Midbrain (tissue), 1 donor: ENCODE data around the gene CFAP54.
A peak's percentile ranks its signal among the peaks of the same experiment; 100 is the strongest.

Experiments used
- DNase-seq: peaks from one replicate; lab custom pipeline; 2025; lab: John Stamatoyannopoulos, UW

Gene CFAP54

DNA sequence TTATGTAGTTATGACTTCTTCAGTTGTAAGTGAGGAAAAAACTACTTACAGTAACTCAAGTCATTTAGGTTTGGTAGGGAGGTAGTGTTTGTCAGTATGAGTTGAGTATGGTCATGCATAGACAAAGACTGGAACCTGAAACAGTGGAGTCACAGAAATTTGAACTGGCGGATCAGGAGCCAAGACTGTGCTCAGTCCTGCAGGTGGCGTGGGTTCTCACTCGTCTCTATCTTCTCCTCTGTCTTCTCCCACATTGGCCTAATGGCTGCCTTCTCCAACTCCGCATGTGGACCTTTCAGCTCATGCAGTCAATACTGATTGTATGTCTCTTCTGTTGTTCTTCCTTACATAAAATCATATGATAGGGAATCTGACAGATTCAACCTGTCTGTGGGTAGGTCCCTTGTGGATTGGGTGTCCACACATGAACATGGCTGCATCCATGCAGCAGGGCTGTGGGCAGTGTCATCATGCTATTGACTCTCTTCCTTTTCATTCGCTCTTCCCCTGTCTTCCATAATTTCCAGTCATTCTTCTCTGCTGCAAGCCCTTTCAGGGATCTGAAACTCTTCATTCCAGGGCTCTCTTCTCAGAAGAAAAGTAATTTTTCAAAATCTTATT is 338.9 kb downstream of the CFAP54 start:
- no peak for DNase-seq

DNA sequence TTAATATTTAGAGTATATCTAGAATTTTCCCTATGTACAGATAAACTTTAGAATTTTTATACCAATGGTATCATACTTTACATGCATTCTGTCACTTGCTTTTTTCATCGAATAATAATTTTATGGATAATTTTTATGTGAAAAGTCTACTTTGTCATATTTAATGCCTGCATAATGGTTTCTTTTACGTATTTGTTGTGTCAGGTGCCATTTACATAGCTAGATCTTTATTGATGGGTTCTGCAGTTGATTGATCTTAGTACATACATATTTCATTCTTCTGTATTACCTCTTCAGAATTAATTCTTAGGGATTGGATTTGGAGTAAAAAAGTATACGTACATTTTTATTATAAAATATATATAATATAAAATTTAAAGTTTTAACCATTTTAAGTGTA is 340.0 kb downstream of the CFAP54 start:
- no peak for DNase-seq

DNA sequence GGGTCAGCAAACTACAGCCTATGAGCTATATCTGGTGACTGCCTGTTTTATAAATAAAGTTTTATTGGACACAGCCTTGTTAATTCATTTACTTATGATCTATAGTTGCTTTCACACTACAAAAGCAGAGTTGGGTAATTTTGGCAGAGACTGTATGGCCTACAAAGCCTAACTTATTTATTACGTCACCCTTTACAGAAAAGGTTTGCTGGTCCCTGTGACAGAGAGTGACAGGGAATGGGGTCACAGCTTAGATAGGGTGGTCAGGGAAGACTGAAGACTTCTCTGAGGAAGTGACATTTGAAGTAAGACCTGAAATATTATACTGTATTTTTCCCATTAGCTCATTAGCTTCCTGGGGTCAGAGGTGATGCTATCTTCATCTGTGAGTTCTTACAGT is 342.0 kb downstream of the CFAP54 start:
- DNase-seq = no peak

DNA sequence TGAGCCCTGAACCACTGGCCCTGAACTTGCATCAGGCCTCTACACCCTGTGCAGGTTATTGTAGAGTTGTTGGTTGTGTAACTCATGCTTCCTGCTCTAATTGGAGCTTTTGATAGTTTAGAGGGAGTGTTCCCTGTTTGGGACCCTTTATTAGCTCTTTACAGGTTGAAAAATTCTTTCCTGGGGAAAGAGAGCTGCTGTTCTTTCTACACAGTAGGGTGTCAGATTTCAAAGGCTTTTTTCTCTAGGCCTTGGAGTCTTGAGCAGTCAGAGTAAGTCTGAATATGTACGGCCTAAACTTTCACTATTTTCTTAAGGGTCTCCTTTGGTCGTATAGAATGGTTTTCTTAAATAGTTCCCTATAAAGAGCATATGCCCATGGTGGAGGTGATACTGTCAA is 356.9 kb downstream of the CFAP54 start:
- no peak for DNase-seq

DNA sequence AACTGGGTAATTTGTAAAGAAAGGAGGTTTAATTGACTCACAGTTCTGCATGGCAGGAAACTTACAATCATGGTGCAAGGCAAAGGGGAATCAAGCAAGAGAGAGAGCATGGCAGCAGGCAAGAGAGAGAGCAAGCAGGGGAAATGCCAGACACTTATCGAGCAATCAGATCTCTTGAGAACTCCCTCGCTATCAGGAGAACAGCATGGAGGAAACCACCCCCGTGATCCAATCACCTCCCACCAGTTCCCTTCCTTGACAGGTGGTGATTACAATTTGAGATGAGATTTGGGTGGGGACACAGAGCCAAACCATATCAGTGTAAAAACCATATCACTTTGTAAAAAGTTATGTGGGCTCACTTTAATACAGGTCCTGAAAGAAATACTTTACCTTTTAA is 361.3 kb downstream of the CFAP54 start:
- DNase-seq = no peak

DNA sequence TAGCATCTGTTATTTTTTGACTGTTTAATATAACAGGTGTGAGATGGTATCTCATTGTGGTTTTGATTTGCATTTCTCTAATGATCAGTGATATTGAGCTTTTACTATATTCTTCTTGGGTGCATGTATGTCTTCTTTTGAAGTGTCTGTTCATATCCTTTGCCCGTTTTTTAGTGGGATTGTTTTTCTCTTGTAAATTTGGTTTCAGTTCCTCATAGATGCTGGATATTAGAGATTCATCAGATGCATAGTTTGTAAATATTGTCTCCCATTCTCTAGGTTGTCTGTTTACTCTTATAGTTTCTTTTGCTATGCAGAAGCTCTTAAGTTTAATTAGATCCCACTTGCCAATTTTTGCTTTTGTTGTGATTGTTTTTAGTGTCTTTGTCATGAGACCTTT is 368.8 kb downstream of the CFAP54 start:
- DNase-seq = no peak

DNA sequence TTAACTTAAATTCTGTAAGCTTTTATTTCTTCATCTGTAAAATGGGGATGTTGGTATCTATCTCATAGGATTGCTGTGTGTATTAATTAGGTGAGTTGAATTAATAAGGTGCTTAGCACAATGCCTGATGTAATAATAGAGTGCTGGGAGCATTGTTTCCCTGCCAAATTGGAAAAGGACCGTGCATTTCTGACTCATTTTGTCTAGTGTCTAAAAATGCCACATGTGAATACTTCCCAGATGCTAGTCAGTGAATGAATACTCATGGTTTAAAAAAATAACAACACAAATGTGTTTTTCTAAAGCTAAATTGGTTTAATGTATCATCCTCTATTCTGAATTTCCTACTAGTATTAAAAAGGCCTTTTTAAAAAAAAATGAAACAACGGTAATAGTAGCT is 372.3 kb downstream of the CFAP54 start:
- DNase-seq = no peak

DNA sequence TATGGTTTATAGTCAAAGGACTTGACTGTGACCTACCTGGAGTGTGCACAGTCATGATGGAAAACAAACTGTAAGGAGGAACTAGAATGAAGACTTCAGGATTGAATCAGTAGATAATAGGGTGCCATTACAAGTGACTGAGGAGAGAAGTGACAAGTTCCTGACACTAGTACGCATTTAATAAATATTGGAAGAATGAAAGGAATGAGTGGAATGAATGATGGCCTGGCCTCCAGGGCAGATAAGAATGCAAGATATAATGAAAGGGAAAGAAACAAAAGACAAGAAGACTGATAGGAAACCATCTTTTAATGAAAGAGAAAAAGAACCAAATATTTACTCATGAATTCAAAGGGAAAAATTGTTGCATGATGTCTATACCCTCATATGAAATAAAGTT is 372.9 kb downstream of the CFAP54 start:
- DNase-seq = no peak

DNA sequence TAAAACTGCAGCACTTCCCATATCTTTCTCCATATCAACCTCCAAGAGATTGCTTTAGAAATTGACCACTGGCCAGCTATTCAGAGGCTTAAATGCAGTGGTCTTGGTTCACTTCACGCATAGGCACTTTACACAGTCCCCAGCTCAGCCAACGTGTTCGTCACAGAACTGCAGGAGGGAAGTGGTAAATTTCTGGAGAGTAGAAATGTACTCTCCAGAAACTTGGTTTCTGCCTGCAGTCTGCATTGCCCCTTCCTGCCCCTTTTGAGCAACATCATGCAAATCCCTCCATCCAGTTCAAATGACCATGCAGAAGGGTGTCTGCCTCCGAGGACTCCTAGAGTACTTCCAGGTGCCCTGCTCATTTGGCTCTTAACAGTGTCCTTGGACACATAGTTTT is 375.0 kb downstream of the CFAP54 start:
- DNase-seq = no peak

DNA sequence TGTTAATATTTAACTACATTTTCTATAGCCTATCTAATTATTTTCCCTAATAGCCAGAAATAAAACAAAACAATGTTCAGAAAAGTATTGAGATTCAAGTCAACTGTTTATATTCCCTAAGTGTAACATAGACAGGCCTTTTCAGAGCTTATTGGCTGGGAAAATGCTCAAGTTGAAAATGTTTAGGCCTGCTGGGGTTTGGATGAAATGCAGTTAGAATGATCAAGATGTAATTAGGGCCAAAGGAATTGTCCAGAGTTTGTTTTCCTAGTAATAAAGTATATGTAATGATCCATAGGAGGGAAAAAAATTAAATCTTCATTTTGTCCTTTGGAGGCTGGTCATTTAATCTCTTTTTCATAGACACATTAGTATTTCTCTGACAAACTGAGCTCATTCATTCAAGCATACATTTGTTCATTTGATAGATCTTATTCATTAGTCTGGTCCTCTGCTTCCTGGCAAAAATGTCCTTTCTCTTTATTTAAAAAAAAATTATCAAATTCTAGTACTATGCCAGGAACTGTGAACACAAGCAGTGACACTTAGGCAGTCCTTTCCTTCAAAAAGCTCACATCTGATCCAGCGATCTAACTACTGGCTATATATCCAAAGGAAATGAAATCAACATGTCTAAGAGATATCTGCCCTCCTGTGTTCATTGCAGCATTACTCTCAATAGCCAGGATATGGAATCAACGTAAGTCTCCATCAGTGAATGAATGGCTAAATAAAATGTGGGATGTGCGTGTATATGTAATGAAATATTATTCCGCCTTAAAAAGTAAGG is 377.6 kb downstream of the CFAP54 start:
- DNase-seq = no peak

DNA sequence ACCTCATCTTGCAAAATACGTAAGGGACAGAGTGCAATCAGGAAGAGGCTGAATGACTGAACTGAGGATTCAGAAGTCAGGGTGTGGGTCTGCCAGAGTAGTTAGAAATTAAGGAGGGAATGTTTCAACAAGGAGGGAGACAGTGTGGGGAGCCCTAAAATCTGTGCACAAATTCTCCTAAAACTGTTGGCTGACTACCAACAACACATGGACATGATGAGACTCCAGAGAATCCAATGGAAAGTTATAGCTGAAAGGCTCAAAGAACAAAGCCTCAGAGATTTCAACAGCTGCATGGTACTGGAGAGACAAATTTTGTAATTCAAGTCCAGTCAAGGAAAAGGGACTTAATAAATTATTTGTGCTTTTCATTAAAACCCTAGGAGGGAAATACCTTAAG is 381.6 kb downstream of the CFAP54 start:
- DNase-seq = no peak

DNA sequence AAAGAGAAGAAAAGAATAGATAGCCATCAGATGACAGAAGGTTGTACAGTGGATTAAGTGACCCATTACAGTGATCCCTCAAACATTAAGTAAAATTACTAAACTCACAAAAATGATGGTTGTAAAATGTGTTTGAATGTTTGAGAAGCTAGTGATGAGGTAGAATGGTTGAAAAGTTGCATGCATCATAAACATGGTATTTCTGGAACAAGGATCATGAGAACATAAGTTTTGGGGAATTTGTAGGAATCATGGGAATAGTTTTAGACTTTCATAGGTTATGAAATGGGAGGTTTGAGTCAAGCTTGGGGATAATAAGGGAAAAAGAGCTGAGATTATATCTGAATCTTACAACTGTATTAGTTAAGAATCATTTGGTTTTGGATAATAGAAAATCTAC is 383.6 kb downstream of the CFAP54 start:
- no peak for DNase-seq

DNA sequence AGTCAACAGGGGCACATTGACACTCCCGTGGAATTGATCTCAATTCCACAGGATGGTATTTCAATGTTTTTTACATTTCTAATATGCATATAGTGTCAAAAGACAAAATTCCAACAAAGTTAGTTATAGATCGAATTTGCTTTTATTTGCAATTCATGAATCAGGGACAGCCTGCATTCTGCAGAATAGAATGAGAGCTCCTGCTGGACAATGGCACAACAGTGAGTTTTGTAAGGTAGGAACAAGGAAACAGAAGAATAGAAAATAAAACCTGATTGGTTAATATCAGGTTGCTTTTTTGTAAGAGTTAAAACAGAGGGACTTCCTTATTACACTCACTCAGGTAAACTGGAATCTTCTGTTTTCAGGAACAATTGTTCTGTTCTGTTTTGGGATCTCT is 384.8 kb downstream of the CFAP54 start:
- DNase-seq = no peak

DNA sequence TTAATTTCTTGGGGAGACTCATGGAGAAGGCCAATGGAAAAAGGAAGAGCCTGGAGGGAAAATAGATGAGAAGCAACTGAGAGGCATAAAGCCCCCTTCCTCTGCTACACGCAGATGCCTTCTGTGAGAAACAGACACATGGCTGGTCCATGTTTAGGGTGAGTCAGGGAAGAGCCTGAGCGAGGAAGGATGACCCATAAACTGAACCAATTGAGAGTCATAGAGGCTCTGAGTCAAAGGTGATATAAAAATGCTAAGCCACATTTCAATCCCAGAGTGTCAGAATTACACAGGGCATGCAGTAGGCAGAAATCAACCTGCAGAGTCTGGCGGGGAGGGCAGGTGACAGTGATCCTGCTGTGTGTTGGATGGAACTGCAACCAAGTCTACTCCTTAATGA is 387.6 kb downstream of the CFAP54 start:
- DNase-seq = no peak

DNA sequence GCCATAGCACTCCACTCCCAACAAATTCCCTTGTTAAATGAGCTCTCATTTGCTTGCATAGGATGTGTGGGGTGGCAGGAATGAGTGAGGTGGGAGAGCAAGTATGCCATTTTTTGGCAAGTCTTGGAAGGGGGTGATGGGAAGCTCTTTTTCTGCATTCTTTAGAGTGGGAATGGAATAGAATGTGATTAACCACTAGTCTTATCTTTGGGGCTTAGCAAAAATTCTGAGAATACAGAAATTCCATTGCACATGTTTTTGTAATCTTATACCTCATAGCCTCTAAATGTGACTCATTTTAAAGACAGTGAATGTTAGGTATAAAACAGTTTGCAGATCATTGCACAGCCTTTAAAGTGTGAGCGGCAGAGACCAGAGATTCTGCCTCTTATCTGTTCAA is 389.3 kb downstream of the CFAP54 start:
- no peak for DNase-seq

DNA sequence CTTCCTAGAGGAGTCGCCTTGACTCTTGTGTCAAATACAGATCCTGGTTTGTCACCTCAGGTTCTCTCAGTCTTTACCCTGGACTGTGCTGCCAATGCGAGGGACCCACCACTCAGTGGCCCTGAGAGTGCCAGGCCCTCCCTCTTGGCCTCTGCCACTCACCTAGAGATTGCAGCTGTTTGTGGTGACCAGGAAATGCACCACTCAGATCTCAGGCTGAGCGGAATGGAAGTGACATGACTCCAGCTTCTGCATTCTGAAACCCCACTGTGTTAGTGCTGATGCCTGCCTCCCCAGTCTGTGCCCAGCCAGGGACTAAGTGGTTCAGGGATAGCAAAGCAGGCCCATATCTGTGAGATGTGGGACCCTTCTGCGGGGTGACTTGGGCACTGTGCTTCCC is 389.9 kb downstream of the CFAP54 start:
- no peak for DNase-seq

DNA sequence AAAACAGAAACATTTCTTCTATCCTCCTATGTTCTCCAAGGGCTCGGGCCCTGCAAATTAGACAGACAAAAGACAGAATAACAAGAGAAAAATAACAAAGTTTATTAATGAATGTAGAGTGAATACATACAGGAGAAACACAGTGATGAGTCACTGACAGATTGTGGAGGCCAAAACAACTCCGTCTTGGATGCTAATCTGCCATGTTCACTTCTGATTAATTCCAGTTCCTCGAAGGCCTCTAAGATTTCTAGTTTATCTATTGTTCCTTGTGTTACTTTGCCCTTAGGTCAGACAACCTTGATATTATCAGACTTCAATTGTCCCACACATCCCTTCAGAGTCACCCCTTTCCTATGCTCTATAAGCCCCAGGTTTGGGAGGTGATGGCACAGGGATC is 390.8 kb downstream of the CFAP54 start:
- DNase-seq = no peak

DNA sequence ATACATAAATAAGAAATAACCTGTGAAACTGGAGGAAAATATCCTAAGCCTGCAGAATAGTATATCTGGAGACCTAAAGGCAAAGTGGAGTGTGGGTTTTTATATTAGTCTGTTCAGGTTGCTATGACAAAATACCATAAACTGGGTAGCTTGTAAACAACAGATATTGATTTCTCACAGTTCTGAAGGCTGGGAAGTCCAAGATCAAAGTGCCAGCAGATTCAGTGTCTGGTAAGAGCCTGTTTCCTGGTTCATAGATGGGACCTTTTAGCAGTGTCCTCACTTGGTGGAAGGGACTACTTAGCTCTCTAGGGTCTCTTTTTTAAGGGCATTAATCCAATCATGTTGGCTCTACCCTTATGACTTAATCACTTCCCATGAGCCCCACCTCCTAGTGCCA is 392.2 kb downstream of the CFAP54 start:
- no peak for DNase-seq

DNA sequence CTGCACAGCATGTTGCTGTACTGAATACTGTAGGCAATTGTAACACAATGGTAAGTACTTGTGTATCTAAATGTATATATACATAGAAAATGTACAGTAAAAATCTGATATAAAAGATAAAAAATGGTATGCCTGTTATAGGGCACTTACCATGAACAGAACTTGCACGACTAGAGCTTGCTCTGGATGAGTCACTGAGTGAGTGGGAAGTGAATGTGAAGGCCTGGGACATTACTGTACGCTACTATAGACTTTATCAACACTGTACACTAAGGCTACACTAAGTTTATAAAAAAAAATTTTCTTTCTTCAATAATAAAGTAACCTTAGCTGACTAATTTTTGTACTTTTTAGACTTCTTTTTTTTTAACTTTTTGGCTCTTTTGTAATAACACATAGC is 393.5 kb downstream of the CFAP54 start:
- DNase-seq = no peak

DNA sequence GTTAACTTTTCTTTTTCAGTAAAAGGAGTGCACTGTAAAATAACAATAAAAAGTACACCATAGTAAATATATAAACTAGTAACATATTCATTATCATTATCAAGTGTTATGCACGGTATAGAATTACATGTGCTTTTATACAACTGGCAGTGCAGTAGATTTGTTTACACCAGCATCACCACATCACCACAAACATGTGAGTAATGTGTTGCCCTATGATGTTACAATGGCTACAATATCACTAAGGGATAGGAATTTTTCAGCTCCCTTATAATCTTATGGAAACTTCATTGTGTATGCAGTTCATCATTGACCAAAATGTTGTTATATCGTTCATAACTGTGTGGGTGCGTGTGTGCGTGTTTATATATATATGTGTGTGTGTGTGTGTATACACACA is 394.2 kb downstream of the CFAP54 start:
- DNase-seq = no peak

DNA sequence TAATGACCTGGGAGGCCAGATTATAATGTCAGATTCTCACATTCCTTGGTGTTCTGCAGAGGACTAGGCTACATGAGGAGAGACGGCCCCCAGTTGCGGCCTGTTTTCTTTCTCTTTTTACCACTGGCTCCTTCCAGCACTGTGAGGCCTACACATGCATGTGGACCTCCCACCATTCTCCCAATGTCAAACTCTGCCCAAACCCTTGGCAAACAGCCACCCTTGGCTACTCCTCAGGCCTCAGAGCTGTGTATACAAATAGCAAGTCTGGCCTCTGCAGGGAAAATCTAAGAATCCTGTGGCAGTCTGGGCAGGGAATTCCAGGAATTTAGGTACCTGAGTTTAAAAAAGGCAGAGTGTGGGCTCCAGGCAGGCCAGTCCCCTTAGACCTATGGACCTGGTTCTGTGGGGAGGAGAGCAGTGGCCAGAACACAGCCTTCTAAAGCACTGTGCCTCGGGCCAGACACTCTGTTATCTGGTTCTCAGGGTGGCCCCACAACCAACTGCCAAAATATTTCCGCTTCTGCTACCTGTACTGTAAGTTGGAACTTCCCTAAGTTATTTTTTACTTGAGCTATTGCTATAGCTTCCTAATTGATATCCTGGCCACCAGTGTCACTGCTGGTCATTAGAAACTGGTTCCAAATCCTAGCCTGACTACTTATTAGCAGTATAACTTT is 397.8 kb downstream of the CFAP54 start:
- DNase-seq = peak; percentile 72

DNA sequence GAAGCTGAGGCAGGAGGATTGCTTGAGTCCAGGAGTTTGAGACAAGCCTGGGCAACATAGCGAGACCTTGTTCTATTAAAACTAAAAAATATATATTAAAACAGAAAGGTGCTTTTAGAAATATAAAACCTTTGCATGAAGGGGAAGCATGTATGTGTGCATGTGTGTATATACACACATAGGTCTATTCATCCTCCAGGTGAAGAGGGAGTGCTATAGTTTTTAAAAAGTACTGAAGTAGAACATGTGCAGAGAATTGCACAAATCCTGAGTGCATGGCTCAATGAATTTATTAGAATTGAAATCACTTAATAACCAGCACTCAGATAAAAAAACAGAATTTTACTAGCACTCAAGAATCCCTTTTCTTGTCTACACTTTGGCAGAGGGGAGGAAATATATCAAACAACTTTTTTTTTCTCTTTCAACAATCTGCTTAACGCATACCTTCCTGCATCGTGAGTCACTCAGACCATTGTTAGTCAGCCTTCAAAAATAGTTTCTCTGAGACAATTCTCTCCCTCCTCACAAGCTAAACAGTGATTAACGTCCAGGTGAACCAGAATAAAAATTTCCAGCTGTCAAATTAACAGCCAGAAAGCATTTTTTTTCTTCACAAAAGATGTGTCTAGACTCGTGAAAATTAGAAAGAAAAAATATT is 400.0 kb downstream of the CFAP54 start:
- DNase-seq = no peak

DNA sequence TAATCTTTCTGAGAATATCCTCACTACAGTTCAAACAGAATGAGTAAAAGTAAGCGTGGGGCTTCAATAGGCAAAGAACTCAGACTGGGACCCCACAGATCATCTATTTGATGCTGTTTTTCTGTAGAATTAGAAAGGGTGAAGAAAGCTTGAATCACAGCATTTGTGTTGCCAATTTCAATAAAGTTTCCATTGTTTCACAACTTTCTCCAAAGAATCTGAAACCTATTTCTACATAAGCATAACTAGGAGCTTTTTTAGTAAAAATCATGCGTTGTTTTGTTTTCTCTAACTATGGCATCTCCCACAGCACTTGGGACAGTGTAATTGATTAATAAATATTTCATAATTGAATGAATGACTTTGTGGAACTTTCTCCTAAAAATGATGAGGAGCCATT is 401.0 kb downstream of the CFAP54 start:
- no peak for DNase-seq
